Activated CD4-positive, alpha-beta T cell treated with anti-CD3 and anti-CD28 coated beads, Interleukin-2, Interleukin-4, amounts not matched to agents 100 ng/mL and 50 ng/mL, durations not matched to agents 16 hours and 8 hours (primary cell): ENCODE data around the gene TSSK1B.
"Not testable (repeated sequence)": the region's sequence is repeated elsewhere in the genome, so short reads cannot be mapped to it uniquely, and the experiment has no call there.

ENCODE experiments used
- DNase-seq: peaks from one replicate; pipeline ENCODE4 v3.0.0-alpha.2; 2020; ENCODE audit warnings: low spot score

Gene TSSK1B

GRCh38 chr5:113434889-113435288 lies at the start of gene TSSK1B:
Gene TSSK1B (minus strand): TSS chr5:113434989. CDS start chr5:113434839, 150 bp downstream.
- DNase-seq, result no peak

- DNase-seq, result no peak
Measured at GRCh38 chr5:113480243-113480642, 45.5 kb upstream of the TSSK1B start.

GRCh38 chr5:113478691-113479090 lies 43.9 kb upstream of the TSSK1B start:
- no peak for DNase-seq

GRCh38 chr5:113474100-113474728 lies 39.4 kb upstream of the TSSK1B start:
- DNase-seq, result no peak

- DNase-seq, result no peak
Measured at GRCh38 chr5:113463032-113463431, 28.2 kb upstream of the TSSK1B start.

GRCh38 chr5:113457106-113457505 lies 22.3 kb upstream of the TSSK1B start:
- not testable (repeated sequence) for DNase-seq

GRCh38 chr5:113452941-113453340 lies 18.2 kb upstream of the TSSK1B start:
- no peak for DNase-seq

GRCh38 chr5:113451797-113452196 lies 17.0 kb upstream of the TSSK1B start:
- DNase-seq, result no peak

GRCh38 chr5:113450929-113451328 lies 16.1 kb upstream of the TSSK1B start:
- no peak for DNase-seq

- DNase-seq, result no peak
Measured at GRCh38 chr5:113450462-113450861, 15.7 kb upstream of the TSSK1B start.

- DNase-seq, result no peak
Measured at GRCh38 chr5:113448252-113448651, 13.5 kb upstream of the TSSK1B start.

GRCh38 chr5:113447498-113448050 lies 12.8 kb upstream of the TSSK1B start:
- no peak for DNase-seq

GRCh38 chr5:113446358-113446927 lies 11.7 kb upstream of the TSSK1B start:
- DNase-seq, result no peak

- no peak for DNase-seq
Measured at GRCh38 chr5:113437111-113437510, 2.3 kb upstream of the TSSK1B start.

- DNase-seq, result no peak
Measured at GRCh38 chr5:113435575-113435974, 786 bp upstream of the TSSK1B start.

GRCh38 chr5:113433862-113434612 lies 752 bp downstream of the TSSK1B start:
- DNase-seq, result no peak

GRCh38 chr5:113433071-113433470 lies 1.7 kb downstream of the TSSK1B start:
- DNase-seq, result no peak

GRCh38 chr5:113427871-113428574 lies 6.8 kb downstream of the TSSK1B start:
- no peak for DNase-seq

- no peak for DNase-seq
Measured at GRCh38 chr5:113425909-113426308, 8.9 kb downstream of the TSSK1B start.

GRCh38 chr5:113421693-113422092 lies 13.1 kb downstream of the TSSK1B start:
- no peak for DNase-seq

- DNase-seq, result no peak
Measured at GRCh38 chr5:113405530-113405929, 29.3 kb downstream of the TSSK1B start.

GRCh38 chr5:113404269-113404668 lies 30.5 kb downstream of the TSSK1B start:
- no peak for DNase-seq
